ENCODE measurements around the gene RRP1.

DNA sequence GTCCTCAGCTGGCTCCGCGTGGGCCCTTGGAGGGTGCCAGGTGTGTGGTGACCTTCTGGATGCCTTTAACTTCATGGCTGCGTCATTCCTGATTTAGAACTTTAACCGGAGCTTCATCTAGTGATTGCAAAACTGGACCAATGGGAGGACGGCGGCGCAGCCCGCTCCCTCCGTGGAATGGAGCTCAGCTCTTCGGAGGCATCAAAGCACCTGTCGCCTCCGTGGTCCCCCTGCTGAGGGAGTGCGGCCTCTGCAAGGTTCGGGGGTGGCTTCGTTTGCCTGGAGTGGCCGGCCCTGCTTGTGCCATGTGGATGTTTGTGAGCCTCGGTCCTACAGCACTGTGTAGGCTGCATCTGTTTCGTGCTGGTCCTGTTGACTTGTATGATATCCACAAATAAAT is 27.5 kb upstream of the RRP1 start:
- TF ChIP-seq, protein P1, sequence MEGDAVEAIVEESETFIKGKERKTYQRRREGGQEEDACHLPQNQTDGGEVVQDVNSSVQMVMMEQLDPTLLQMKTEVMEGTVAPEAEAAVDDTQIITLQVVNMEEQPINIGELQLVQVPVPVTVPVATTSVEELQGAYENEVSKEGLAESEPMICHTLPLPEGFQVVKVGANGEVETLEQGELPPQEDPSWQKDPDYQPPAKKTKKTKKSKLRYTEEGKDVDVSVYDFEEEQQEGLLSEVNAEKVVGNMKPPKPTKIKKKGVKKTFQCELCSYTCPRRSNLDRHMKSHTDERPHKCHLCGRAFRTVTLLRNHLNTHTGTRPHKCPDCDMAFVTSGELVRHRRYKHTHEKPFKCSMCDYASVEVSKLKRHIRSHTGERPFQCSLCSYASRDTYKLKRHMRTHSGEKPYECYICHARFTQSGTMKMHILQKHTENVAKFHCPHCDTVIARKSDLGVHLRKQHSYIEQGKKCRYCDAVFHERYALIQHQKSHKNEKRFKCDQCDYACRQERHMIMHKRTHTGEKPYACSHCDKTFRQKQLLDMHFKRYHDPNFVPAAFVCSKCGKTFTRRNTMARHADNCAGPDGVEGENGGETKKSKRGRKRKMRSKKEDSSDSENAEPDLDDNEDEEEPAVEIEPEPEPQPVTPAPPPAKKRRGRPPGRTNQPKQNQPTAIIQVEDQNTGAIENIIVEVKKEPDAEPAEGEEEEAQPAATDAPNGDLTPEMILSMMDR (conservative IDR thresholded peaks at IDR 0.05; ENCODE audit: low read length): no peak
- TF ChIP-seq EZH2phosphoT487 (IDR thresholded peaks at IDR 0.05; ENCODE audit: borderline replicate concordance, low read depth, low read length): no peak

Data from OCI-LY7 (cell line).